Posterior vena cava (tissue), 2 donors: ENCODE measurements around the gene UST. TPM values are rescaled to one million over a fixed set of nuclear protein-coding genes. Genes with fewer than 3 reads are reported as not detected.
"Not testable (repeated sequence)": the region's sequence is repeated elsewhere in the genome, so short reads cannot be mapped to it uniquely, and the experiment has no call there.

Experiments
- DNase-seq: peaks from one replicate; pipeline ENCODE4 v3.0.0-alpha.2; 2020; ENCODE audit warnings: low spot score
- intact Hi-C, 2 donors: fragments of 100-400 bp; cut with DNase I; formaldehyde crosslinking; loops; one replicate each; pipeline versions ENCODE4 v1.14.1 to v1.14.2; 2022 to 2023
- total RNA-seq, 2 donors: library from RNA; stranded (reverse); fragmentation: NEBNext Ultra II Directional; extraction: Animal tissue kit (Norgen Biotek cat#: 25700); gene quantifications; one replicate each; pipeline ENCODE4 v1.2.1, GENCODE V29; 2021
- donor health status: DM: yes; HTN: yes; CAD: no.
- donor health status: DM: yes; HTN: yes; CAD: no.

UST gene
- total RNA-seq, 2 donors from 2014 or later = 15.2 to 19.4 TPM

- intact Hi-C loops = no loop called here
- no peak for DNase-seq
Observed at GRCh38 chr6:148850964-148851363, 104.1 kb downstream of the UST start.

GRCh38 chr6:148851683-148852556 is 105.1 kb downstream of the UST start:
- DNase-seq = no peak

DNA sequence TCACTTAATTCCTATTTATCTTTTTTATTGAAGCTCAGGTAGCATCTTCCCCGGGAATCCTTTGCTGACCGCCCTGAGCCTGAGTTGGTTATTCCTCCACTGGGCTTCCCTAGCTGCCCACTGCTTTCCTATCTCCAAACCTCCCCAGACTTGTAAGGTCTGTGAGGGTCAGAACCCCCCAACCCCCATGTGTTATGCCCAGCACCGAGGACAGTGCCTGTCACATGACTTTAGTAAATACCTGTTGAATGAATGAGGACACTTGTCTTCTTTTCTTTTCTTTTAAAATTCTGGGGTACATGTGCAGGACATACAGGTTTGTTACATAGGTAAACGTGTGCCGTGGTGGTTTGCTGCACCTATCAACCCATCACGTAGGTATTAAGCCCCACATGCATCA is 105.9 kb downstream of the UST start:
- intact Hi-C loops = no loop called here
- no peak for DNase-seq

More at GRCh38 chr6:148851683-148852556, 105.1 kb downstream of the UST start:
- intact Hi-C loops = no loop called here

GRCh38 chr6:148853113-148853512 is 106.3 kb downstream of the UST start:
- DNase-seq, intact Hi-C loops: not testable (repeated sequence)

- no peak for DNase-seq
- intact Hi-C loops = no loop called here
Observed at GRCh38 chr6:148854096-148854495, 107.3 kb downstream of the UST start.

GRCh38 chr6:148854992-148855391 is 108.2 kb downstream of the UST start:
- intact Hi-C loops = no loop called here

GRCh38 chr6:148855744-148856143 is 108.9 kb downstream of the UST start:
- no peak for DNase-seq
- intact Hi-C loops = no loop called here

More at GRCh38 chr6:148854992-148855391, 108.2 kb downstream of the UST start:
- no peak for DNase-seq

GRCh38 chr6:148857798-148858390 is 111.1 kb downstream of the UST start:
- intact Hi-C loops = no loop called here
- no peak for DNase-seq

DNA sequence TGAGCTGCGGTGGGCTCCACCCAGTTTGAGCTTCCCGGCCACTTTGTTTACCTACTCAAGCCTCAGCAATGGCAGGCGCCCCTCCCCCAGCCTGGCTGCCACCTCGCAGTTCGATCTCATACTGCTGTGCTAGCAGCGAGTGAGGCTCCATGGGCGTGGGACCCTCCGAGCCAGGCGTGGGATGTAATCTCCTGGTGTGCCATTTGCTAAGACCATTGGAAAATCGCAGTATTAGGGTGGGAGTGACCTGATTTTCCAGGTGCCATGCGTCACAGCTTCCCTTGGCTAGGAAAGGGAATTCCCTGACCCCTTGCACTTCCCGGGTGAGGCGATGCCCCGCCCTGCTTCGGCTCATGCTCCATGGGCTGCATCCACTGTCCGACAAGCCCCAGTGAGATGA is 117.3 kb downstream of the UST start:
- DNase-seq, intact Hi-C loops: not testable (repeated sequence)

- intact Hi-C loops = no loop called here
- no peak for DNase-seq
Observed at GRCh38 chr6:148864941-148865340, 118.1 kb downstream of the UST start.

DNA sequence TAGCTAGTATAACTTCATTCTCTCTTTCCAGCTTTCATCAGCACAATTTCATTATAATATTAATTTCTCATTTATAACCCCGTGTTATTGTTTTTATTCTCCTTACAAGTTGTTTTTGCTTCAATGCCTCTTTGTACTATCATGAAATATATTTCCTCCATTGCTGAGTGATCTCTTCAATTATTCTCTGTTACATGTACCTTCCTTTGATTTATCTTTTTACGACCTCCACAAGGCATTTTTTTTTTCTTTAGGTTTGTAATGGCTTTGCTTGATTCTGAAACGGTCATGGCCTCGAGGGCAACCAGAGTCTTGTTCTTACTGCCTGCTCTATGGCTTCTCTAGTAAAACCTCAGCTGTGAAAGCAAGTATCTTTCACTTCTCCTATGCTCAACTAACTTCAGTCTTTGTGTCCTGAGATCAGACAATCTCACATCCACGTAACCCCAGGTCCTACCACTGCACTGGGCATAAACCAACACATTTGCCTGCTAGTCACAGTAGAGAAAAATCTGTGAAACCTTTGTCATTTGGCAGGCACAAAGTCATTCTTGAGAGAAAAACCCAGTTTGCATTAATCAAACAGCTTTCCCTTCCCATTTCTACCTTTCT is 119.9 kb downstream of the UST start:
- intact Hi-C loops = no loop called here
- DNase-seq = no peak

- no peak for DNase-seq
- intact Hi-C loops = no loop called here
Observed at GRCh38 chr6:148867862-148868261, 121.0 kb downstream of the UST start.

DNA sequence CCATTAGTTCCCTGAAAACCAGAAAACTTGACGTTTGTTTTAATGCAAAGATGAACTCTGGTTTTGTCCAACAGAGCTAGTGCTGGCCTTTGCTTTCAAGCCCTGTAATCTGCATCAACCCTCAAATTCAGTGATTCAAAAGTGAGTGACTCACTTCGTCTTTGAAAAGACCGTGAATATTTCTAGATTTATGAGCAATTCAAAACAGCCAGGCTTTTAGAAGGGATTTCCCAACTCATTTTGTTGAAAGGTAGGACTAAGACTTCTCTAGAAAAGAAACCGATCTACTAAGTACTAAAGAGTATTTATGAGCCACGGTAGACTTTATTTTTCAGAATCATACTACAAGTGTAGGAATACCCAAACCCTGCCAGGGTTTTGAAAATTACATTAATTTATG is 121.5 kb downstream of the UST start:
- intact Hi-C loops = no loop called here
- DNase-seq = no peak

DNA sequence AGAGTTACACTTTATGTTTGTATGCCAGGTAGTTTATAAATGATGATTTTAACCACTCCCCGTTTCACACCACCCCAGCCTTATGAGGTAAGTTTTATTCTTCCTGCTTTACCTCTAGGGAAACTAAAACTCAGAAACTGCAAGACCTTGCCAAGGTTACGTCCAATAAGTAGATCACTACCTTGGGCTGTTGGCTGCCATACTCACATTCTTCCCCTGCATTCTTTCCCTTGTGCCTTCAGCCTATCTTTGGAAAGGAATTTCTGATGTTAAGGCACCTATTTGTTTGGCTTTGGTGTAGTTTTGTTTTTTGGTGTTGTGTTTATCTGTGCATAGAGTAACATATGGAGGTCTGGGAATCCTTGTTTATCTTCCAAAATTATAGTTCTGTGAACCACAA is 122.1 kb downstream of the UST start:
- intact Hi-C loops = no loop called here
- DNase-seq = no peak

- DNase-seq = no peak
- intact Hi-C loops = no loop called here
Observed at GRCh38 chr6:148869585-148869984, 122.8 kb downstream of the UST start.

DNA sequence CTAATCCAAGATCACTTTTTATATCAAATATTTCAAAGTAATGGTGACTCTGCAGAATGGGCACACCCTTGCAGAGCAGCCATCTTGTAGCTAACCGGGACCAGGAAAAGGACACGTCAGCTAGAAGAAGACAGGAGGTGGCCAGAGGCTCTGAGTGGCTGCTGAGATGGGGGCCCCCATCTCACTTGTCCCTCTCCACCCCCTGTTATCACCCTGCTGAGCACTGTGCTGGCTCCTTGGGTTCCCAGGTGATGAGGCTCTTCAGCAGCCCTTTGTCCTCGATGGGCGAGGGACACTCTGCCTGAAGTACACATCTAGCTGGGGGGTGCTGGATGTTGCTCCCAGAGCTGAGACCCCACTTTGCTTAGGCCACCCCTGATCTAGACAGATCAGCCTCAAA is 126.3 kb downstream of the UST start:
- no peak for DNase-seq
- intact Hi-C loops = loop anchor here in 1 of 2 donors (10.0 kb wide), 1 partner anchor 128 kb away; the partner anchor contains the start of gene UST

- no peak for DNase-seq
Observed at GRCh38 chr6:148873868-148874267, 127.0 kb downstream of the UST start.

GRCh38 chr6:148874698-148875293 is 128.0 kb downstream of the UST start:
- DNase-seq = no peak
- intact Hi-C loops = loop anchor here in 1 of 2 donors (10.0 kb wide), 1 partner anchor 130 kb away; the partner anchor contains the start of gene UST

More at GRCh38 chr6:148873868-148874267, 127.0 kb downstream of the UST start:
- intact Hi-C loops = loop anchor here in 1 of 2 donors (10.0 kb wide), 1 partner anchor 129 kb away; the partner anchor contains the start of gene UST

- no peak for DNase-seq
- intact Hi-C loops = loop anchor here in 1 of 2 donors (10.0 kb wide), 1 partner anchor 134 kb away; the partner anchor contains the start of gene UST
Observed at GRCh38 chr6:148878683-148879082, 131.9 kb downstream of the UST start.
